Activated naive CD8-positive, alpha-beta T cell treated with anti-CD3 and anti-CD28 coated beads, Interleukin-2, amount 10 ng/mL, durations not matched to agents 7 days and 5 days (primary cell): Measurements from ENCODE around the gene CENPI. TPM values are rescaled to one million over a fixed set of nuclear protein-coding genes. Genes with fewer than 3 reads are reported as not detected.

ENCODE experiments used
- ATAC-seq: fragments of 150-1000 bp; cut with Tn5 transposase; one replicate; pipeline ENCODE4 v1.10.0; 2021; ENCODE audit warnings: low read depth, moderate library complexity
- POLR2A ChIA-PET: fragments of 350-600 bp; sonication (Branson Sonifier 250); formaldehyde crosslinking; loops from one replicate; lab custom pipeline; 2021; ENCODE audit warnings: antibody characterized with exemption; lab: Charles Lee
- DNase-seq: peaks from one replicate; pipeline ENCODE4 v3.0.0; 2021
- H3K27ac Mint-ChIP-seq: one replicate; pipeline ENCODE4 v1.8.0; 2022; ENCODE audit warnings: mild to moderate bottlenecking, mixed read lengths
- H3K27me3 Mint-ChIP-seq: one replicate; pipeline ENCODE4 v1.8.0; 2022; ENCODE audit warnings: mild to moderate bottlenecking, moderate library complexity, mixed read lengths
- H3K36me3 Mint-ChIP-seq: one replicate; pipeline ENCODE4 v1.8.0; 2021; ENCODE audit warnings: mild to moderate bottlenecking, mixed read lengths
- H3K4me1 Mint-ChIP-seq: one replicate; pipeline ENCODE4 v1.8.0; 2021; ENCODE audit warnings: mixed read lengths
- H3K4me3 Mint-ChIP-seq: one replicate; pipeline ENCODE4 v1.8.0; 2022; ENCODE audit warnings: mild to moderate bottlenecking, moderate library complexity, mixed read lengths
- H3K9me3 Mint-ChIP-seq: one replicate; pipeline ENCODE4 v1.8.0; 2021; ENCODE audit warnings: mixed read lengths
- total RNA-seq, 2 experiments: library from RNA; stranded (reverse); gene quantifications; one replicate each; pipeline ENCODE4 v1.2.3, GENCODE V29; 2021

The CENPI gene
- total RNA-seq, 2 experiments from 2014 or later: 21.4 to 24.6 TPM

- Mint-ChIP-seq H3K27me3 (peaks cover 2% of the 10 kb centered on the region), H3K4me3 (no peak overlapping the region), H3K4me1 (peaks cover 2% of the 10 kb centered on the region), H3K9me3 (no peaks in the 10 kb centered on the region), H3K36me3 (no peaks in the 10 kb centered on the region), H3K27ac (no peak overlapping the region)
- ATAC-seq: no peak
- DNase-seq: no peak
- POLR2A ChIA-PET: no interaction called here
Measured at GRCh38 chrX:101091817-101092216, 6.2 kb upstream of the CENPI start.

- peaks cover 13% of the 10 kb centered on the region for H3K36me3 Mint-ChIP-seq
- H3K27ac Mint-ChIP-seq: no peak overlapping the region
- ATAC-seq (no peak), DNase-seq (no peak)
- no peak overlapping the region for H3K4me3 Mint-ChIP-seq
- no peaks in the 10 kb centered on the region for H3K9me3 Mint-ChIP-seq
- no peaks in the 10 kb centered on the region for H3K27me3 Mint-ChIP-seq
- POLR2A ChIA-PET: no interaction called here
- no peaks in the 10 kb centered on the region for H3K4me1 Mint-ChIP-seq
Measured at GRCh38 chrX:101108284-101108683, 10.3 kb downstream of the CENPI start.

GRCh38 chrX:101117701-101118100, 19.7 kb downstream of the CENPI start:
- Mint-ChIP-seq H3K4me3 (no peak overlapping the region), H3K9me3 (no peaks in the 10 kb centered on the region), H3K27ac (no peak overlapping the region), H3K27me3 (no peaks in the 10 kb centered on the region), H3K36me3 (peaks cover 23% of the 10 kb centered on the region), H3K4me1 (no peaks in the 10 kb centered on the region)
- POLR2A ChIA-PET: no interaction called here
- DNase-seq: no peak
- ATAC-seq: no peak

GRCh38 chrX:101136235-101136634, 38.2 kb downstream of the CENPI start:
- ATAC-seq: no peak
- Mint-ChIP-seq H3K4me3 (no peak overlapping the region), H3K36me3 (peaks cover 30% of the 10 kb centered on the region), H3K27me3 (no peaks in the 10 kb centered on the region), H3K27ac (peak overlapping the region; percentile 37), H3K4me1 (no peaks in the 10 kb centered on the region), H3K9me3 (no peaks in the 10 kb centered on the region)
- DNase-seq: no peak
- POLR2A ChIA-PET: interaction anchor here (0.6 kb wide), 1 partner anchor 34 kb away, joined by 3 read pairs; no protein-coding TSS in a partner anchor

Other genes starting within 250 kb of the CENPI start
- gene NOX1, start 223.8 kb upstream of the CENPI start, total RNA-seq: not detected
- gene XKRX, start 169.3 kb upstream of the CENPI start, total RNA-seq: under 1 TPM; 0.14 to 0.23 TPM
- gene ARL13A, start 128.5 kb upstream of the CENPI start, total RNA-seq: not detected
- 10 to 100 TPM; 33.0 to 34.0 TPM for gene TRMT2B, start 46.1 kb upstream of the CENPI start, total RNA-seq
- gene TMEM35A, start 19.3 kb upstream of the CENPI start, total RNA-seq: not detected
- gene DRP2, start 121.6 kb downstream of the CENPI start, total RNA-seq: under 1 TPM; 0.58 to 0.91 TPM
- not detected for gene TAF7L, start 193.1 kb downstream of the CENPI start, total RNA-seq